ENCODE results near the gene NDUFS8.

The NDUFS8 gene

GRCh38 chr11:68049509-68050370, 19.3 kb downstream of the NDUFS8 start:
- Histone ChIP-seq H3K36me3 (ENCODE audit: control insufficient read depth, insufficient read depth, low read length) (no peaks in the 10 kb centered on the region), H3K27me3 (ENCODE audit: control insufficient read depth, insufficient read depth, low read length, poor library complexity, severe bottlenecking) (no peaks in the 10 kb centered on the region), H3K4me1 (ENCODE audit: control insufficient read depth, insufficient read depth, low read length) (no peaks in the 10 kb centered on the region), H3K27ac (ENCODE audit: insufficient read depth, low read depth, low read length, poor library complexity, severe bottlenecking) (no peak overlapping the region), H3K9me3 (ENCODE audit: control insufficient read depth, low read length) (no peaks in the 10 kb centered on the region), H3K4me3 (ENCODE audit: insufficient read depth, low read depth, low read length) (no peak overlapping the region)
- 93 to 95% methylated on average over 40 of the region's 40 CpGs for WGBS, 2 experiments

GRCh38 chr11:68050371-68050841, 19.9 kb downstream of the NDUFS8 start:
- Histone ChIP-seq H3K9me3 (ENCODE audit: control insufficient read depth, low read length) (no peaks in the 10 kb centered on the region), H3K36me3 (ENCODE audit: control insufficient read depth, insufficient read depth, low read length) (no peaks in the 10 kb centered on the region), H3K27me3 (ENCODE audit: control insufficient read depth, insufficient read depth, low read length, poor library complexity, severe bottlenecking) (no peaks in the 10 kb centered on the region), H3K4me1 (ENCODE audit: control insufficient read depth, insufficient read depth, low read length) (no peaks in the 10 kb centered on the region), H3K4me3 (ENCODE audit: insufficient read depth, low read depth, low read length) (no peak overlapping the region), H3K27ac (ENCODE audit: insufficient read depth, low read depth, low read length, poor library complexity, severe bottlenecking) (no peak overlapping the region)
- WGBS, 2 experiments: 94 to 95% methylated on average over 18 of the region's 18 CpGs

GRCh38 chr11:68051191-68052136, 21.0 kb downstream of the NDUFS8 start:
- Histone ChIP-seq H3K9me3 (ENCODE audit: control insufficient read depth, low read length) (no peaks in the 10 kb centered on the region), H3K4me3 (ENCODE audit: insufficient read depth, low read depth, low read length) (no peak overlapping the region), H3K27me3 (ENCODE audit: control insufficient read depth, insufficient read depth, low read length, poor library complexity, severe bottlenecking) (no peaks in the 10 kb centered on the region), H3K27ac (ENCODE audit: insufficient read depth, low read depth, low read length, poor library complexity, severe bottlenecking) (no peak overlapping the region), H3K4me1 (ENCODE audit: control insufficient read depth, insufficient read depth, low read length) (no peaks in the 10 kb centered on the region), H3K36me3 (ENCODE audit: control insufficient read depth, insufficient read depth, low read length) (no peaks in the 10 kb centered on the region)
- 89 to 90% methylated on average over 14 of the region's 14 CpGs for WGBS, 2 experiments

GRCh38 chr11:68052137-68052873, 21.8 kb downstream of the NDUFS8 start:
- Histone ChIP-seq H3K27me3 (ENCODE audit: control insufficient read depth, insufficient read depth, low read length, poor library complexity, severe bottlenecking) (no peaks in the 10 kb centered on the region), H3K36me3 (ENCODE audit: control insufficient read depth, insufficient read depth, low read length) (no peaks in the 10 kb centered on the region), H3K9me3 (ENCODE audit: control insufficient read depth, low read length) (no peaks in the 10 kb centered on the region), H3K27ac (ENCODE audit: insufficient read depth, low read depth, low read length, poor library complexity, severe bottlenecking) (no peak overlapping the region), H3K4me1 (ENCODE audit: control insufficient read depth, insufficient read depth, low read length) (no peaks in the 10 kb centered on the region), H3K4me3 (ENCODE audit: insufficient read depth, low read depth, low read length) (no peak overlapping the region)
- 92 to 93% methylated on average over 15 of the region's 15 CpGs for WGBS, 2 experiments

GRCh38 chr11:68053117-68053516, 22.6 kb downstream of the NDUFS8 start:
- Histone ChIP-seq H3K27ac (ENCODE audit: insufficient read depth, low read depth, low read length, poor library complexity, severe bottlenecking) (no peak overlapping the region), H3K9me3 (ENCODE audit: control insufficient read depth, low read length) (no peaks in the 10 kb centered on the region), H3K27me3 (ENCODE audit: control insufficient read depth, insufficient read depth, low read length, poor library complexity, severe bottlenecking) (no peaks in the 10 kb centered on the region), H3K4me3 (ENCODE audit: insufficient read depth, low read depth, low read length) (no peak overlapping the region), H3K36me3 (ENCODE audit: control insufficient read depth, insufficient read depth, low read length) (no peaks in the 10 kb centered on the region), H3K4me1 (ENCODE audit: control insufficient read depth, insufficient read depth, low read length) (no peaks in the 10 kb centered on the region)
- WGBS, 2 experiments: 86 to 89% methylated on average over 9 of the region's 9 CpGs

- H3K4me1 ChIP-seq (ENCODE audit: control insufficient read depth, insufficient read depth, low read length): no peaks in the 10 kb centered on the region
- H3K9me3 ChIP-seq (ENCODE audit: control insufficient read depth, low read length): no peaks in the 10 kb centered on the region
- no peaks in the 10 kb centered on the region for H3K27me3 ChIP-seq (ENCODE audit: control insufficient read depth, insufficient read depth, low read length, poor library complexity, severe bottlenecking)
- H3K36me3 ChIP-seq (ENCODE audit: control insufficient read depth, insufficient read depth, low read length): no peaks in the 10 kb centered on the region
- no peak overlapping the region for H3K4me3 ChIP-seq (ENCODE audit: insufficient read depth, low read depth, low read length)
- no peak overlapping the region for H3K27ac ChIP-seq (ENCODE audit: insufficient read depth, low read depth, low read length, poor library complexity, severe bottlenecking)
- 94% methylated on average over 11 of the region's 11 CpGs for WGBS, 2 experiments
Measured at GRCh38 chr11:68053981-68054812, 23.7 kb downstream of the NDUFS8 start.

GRCh38 chr11:68056317-68057285, 26.1 kb downstream of the NDUFS8 start:
- no peak overlapping the region for H3K4me3 ChIP-seq (ENCODE audit: insufficient read depth, low read depth, low read length)
- no peaks in the 10 kb centered on the region for H3K9me3 ChIP-seq (ENCODE audit: control insufficient read depth, low read length)
- no peaks in the 10 kb centered on the region for H3K27me3 ChIP-seq (ENCODE audit: control insufficient read depth, insufficient read depth, low read length, poor library complexity, severe bottlenecking)
- 93 to 97% methylated on average over 12 of the region's 12 CpGs for WGBS, 2 experiments
- H3K27ac ChIP-seq (ENCODE audit: insufficient read depth, low read depth, low read length, poor library complexity, severe bottlenecking): no peak overlapping the region
- no peaks in the 10 kb centered on the region for H3K4me1 ChIP-seq (ENCODE audit: control insufficient read depth, insufficient read depth, low read length)
- peaks cover 2% of the 10 kb centered on the region for H3K36me3 ChIP-seq (ENCODE audit: control insufficient read depth, insufficient read depth, low read length)

GRCh38 chr11:68057807-68058206, 27.3 kb downstream of the NDUFS8 start:
- 93 to 99% methylated on average over 4 of the region's 4 CpGs for WGBS, 2 experiments
- Histone ChIP-seq H3K36me3 (ENCODE audit: control insufficient read depth, insufficient read depth, low read length) (peaks cover 6% of the 10 kb centered on the region), H3K4me3 (ENCODE audit: insufficient read depth, low read depth, low read length) (no peak overlapping the region), H3K27me3 (ENCODE audit: control insufficient read depth, insufficient read depth, low read length, poor library complexity, severe bottlenecking) (no peaks in the 10 kb centered on the region), H3K4me1 (ENCODE audit: control insufficient read depth, insufficient read depth, low read length) (no peaks in the 10 kb centered on the region), H3K9me3 (ENCODE audit: control insufficient read depth, low read length) (no peaks in the 10 kb centered on the region), H3K27ac (ENCODE audit: insufficient read depth, low read depth, low read length, poor library complexity, severe bottlenecking) (no peak overlapping the region)

Data from ectodermal cell (in vitro differentiated cells).